HL-60/S4 treated with retinoic acid at 250 ng/mL for 4 days and 3 days (cell line): ENCODE measurements around the gene OR1K1.

Experiments
- in situ Hi-C: fragments of 300-500 bp; cut with MboI; formaldehyde crosslinking; loops from 2 replicates; pipeline ENCODE4 v1.7.0; 2022; ENCODE audit warnings: low sequenced_read_pairs

Gene OR1K1, protein sequence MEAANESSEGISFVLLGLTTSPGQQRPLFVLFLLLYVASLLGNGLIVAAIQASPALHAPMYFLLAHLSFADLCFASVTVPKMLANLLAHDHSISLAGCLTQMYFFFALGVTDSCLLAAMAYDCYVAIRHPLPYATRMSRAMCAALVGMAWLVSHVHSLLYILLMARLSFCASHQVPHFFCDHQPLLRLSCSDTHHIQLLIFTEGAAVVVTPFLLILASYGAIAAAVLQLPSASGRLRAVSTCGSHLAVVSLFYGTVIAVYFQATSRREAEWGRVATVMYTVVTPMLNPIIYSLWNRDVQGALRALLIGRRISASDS

DNA sequence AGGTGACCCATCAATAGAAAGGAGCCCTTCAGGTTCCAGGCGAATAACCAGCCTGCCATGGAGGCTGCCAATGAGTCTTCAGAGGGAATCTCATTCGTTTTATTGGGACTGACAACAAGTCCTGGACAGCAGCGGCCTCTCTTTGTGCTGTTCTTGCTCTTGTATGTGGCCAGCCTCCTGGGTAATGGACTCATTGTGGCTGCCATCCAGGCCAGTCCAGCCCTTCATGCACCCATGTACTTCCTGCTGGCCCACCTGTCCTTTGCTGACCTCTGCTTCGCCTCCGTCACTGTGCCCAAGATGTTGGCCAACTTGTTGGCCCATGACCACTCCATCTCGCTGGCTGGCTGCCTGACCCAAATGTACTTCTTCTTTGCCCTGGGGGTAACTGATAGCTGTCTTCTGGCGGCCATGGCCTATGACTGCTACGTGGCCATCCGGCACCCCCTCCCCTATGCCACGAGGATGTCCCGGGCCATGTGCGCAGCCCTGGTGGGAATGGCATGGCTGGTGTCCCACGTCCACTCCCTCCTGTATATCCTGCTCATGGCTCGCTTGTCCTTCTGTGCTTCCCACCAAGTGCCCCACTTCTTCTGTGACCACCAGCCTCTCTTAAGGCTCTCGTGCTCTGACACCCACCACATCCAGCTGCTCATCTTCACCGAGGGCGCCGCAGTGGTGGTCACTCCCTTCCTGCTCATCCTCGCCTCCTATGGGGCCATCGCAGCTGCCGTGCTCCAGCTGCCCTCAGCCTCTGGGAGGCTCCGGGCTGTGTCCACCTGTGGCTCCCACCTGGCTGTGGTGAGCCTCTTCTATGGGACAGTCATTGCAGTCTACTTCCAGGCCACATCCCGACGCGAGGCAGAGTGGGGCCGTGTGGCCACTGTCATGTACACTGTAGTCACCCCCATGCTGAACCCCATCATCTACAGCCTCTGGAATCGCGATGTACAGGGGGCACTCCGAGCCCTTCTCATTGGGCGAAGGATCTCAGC is at the start of gene OR1K1:
TSS of gene OR1K1 (plus strand) at position 58 of the 995 bp plus-strand sequence. CDS start at position 58, 0 bp downstream.
- in situ Hi-C loops = loop anchor here (25.0 kb wide), 1 partner anchor 688 kb away; no protein-coding TSS in a partner anchor

DNA sequence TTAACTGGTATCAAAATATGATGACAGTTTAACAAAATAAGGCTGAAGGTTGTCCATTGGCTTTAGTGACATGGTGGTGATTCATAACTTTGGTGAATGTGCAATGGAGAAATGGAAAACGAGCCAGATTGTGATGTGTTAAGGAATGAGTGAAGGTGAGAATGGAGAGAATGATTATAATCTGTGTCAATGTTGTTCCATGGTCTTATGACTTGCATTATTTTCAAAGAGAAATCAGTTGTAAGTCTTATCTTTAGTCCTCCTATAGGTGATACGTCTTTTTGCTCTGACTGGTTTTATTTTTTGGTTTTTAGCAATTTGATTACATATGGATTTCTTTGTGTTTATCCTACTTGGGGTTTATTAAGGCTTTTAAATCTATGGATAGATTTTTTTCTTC is 45.1 kb upstream of the OR1K1 start:
- in situ Hi-C loops = no loop called here

DNA sequence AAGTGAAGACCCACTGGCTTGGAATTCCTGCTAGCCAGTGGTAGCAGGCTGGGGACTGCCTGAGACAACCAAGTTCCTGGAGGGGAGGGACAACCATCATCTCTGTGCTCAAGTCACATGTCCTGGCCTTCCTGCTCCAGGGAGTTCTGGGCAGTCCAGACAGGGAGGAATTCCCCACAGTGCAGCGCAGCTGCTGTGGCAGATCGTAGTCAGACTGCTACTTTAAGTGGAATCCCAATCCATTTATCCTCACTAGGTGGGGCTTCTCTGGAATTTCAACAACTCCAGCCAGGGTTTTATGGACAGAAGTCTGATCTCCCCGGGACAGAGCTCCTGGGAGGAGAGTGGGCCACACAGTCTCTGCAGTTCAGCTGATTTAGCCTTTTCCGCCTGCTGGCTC is 32.1 kb upstream of the OR1K1 start:
- in situ Hi-C loops = no loop called here

DNA sequence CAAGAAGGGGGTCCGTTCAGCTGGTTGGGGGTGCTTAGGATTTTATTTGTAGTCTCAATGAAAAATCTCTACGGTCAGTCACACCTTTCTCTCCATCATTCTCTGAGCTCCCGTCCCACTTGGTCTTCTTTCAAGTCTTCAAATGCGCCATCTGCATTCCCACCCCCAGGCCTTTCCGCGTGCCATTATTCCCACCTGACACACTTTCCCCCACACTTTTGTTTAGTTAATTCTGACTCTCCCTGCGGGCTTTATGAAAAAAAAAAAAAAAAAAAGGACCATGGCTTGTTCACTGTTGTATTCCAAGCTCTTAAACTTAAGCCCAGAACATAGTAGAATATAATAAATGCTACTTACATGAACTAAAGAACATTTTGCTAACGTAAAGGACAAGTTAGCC is 22.9 kb upstream of the OR1K1 start:
- in situ Hi-C loops = no loop called here

DNA sequence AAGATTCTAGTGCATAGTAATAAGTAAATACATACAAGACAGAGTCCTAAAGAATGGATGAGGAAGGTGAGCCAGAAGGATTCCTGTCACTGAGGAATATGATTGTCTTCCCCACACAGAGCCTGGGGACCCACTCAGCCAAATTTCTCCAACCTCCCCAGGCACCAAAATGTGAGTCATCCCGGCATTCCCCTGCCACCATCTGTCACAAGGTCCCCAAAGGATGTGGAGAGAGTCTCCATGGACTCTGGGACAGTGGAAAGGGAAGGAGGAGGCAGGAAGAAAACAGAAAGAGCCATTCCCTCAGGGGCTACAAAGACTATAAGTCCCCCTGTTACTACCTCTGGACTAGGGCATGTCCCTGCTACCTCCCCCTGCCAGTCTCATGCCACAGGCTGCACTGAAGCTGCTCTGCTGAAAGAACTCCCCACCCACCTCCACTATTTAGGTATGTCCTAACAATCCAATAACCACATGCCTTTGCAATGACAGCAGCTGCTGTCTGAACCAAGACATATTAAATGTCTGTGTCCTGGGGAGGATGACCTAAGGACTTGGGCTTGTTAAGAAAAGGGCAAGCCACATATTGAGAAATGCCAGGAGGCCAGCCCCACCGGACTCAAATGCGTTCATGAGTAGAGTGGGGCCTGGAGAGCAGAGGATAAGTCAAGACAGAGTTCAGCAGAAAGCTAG is 21.8 kb upstream of the OR1K1 start:
- in situ Hi-C loops = no loop called here

DNA sequence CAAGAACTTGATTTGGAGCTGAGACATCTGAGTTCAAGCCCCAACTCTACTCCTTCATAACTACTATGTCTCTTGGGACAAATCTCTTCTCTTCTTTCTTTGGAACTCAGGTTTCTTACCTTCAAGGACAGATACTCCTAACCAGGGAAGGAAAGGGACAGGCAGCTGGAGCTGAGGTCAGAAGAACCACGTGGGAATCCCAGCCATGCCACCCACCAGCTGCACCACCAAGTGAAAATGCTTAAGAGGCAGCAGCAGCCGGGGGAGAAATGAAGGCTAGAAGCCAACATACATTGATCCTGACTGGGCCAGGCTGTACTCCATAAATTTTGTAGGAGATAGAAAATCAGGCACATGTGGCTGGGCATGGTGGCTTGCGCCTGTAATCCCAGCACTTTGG is 20.7 kb upstream of the OR1K1 start:
- in situ Hi-C loops = no loop called here

DNA sequence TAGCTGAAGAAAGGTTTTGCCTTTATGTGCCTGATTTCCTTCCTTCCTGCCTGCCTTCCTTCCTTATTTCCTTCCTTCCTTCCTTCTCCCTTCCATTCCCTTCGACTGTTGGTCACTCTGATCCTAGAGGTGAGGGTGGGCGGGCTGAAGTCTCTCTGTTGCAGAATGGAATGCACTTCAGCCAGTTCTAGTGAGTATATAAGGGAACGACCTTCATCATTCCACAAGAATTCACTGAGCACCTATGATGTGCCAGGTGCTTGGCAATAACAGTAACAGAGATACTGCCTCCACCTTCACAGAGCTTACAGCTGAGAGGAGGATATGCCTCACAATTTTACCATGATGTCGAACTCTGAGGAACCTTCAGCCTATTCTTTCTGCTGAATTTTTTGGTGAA is 19.9 kb upstream of the OR1K1 start:
- in situ Hi-C loops = no loop called here

DNA sequence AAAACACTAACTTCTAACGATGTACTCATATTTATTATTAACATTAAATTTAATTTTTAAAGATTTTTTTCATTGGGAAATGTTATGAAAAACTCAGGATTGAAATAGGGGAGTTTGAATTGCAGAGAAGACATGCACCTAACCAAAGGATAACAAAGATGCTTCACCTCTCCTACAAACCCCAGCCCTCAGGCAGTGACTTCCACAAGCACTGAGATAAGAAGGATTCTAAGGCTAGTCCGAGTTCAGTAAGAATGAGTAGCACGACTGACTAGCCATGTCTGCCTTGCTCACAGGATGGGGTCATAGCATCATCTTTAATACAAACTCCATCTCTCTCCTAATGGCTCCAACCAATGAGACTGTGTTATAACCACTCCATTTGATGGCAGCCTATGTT is 18.3 kb upstream of the OR1K1 start:
- in situ Hi-C loops = no loop called here

DNA sequence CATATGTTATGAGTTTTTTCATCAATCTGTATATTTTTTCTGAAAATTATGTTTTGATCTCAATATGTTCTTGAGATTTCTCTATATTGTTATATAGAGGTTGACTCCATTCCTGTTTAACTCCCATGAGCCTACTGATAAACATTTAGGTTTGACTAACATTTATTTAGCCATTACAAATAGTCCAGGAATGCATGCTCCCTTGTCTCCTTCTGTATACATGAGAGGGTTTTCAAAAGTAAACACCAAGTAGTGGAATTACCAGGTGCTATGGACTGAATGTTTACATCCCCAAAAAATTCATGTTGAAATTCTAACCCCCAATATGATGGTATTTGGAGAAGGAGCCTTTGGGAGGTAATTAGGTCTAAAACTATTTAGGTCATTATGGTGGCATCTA is 14.7 kb upstream of the OR1K1 start:
- in situ Hi-C loops = no loop called here

DNA sequence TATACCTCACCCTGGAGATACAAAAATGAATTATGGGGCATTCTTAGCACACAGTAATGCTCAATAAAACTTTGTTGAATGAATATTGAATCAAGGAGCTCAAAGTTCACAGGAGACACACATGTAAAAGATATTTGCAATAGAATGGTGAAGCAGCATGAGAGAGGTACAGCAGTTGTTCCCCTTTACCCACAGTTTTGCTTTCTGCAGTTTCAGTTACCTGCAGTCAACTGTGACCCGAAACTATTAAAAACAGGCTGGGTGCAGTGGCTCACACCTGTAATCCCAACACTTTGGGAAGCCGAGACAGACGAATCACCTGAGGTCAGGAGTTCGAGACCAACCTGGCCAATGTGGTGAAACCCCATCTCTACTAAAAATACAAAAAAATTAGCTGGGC is 13.6 kb upstream of the OR1K1 start:
- in situ Hi-C loops = no loop called here

DNA sequence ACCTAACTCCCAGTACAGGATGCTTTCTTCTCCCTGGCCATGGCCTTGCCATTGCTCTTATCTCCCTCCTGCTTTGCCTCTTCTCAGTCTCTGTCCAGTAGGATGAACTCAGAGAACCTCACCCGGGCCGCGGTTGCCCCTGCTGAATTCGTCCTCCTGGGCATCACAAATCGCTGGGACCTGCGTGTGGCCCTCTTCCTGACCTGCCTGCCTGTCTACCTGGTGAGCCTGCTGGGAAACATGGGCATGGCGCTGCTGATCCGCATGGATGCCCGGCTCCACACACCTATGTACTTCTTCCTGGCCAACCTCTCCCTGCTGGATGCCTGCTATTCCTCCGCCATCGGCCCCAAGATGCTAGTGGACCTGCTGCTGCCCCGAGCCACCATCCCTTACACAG is 11.1 kb upstream of the OR1K1 start, which contains the start of gene OR5C1:
TSS of gene OR5C1 (plus strand) at position 103 of the 400 bp plus-strand sequence. CDS start at position 103, 0 bp downstream.
- in situ Hi-C loops = no loop called here

DNA sequence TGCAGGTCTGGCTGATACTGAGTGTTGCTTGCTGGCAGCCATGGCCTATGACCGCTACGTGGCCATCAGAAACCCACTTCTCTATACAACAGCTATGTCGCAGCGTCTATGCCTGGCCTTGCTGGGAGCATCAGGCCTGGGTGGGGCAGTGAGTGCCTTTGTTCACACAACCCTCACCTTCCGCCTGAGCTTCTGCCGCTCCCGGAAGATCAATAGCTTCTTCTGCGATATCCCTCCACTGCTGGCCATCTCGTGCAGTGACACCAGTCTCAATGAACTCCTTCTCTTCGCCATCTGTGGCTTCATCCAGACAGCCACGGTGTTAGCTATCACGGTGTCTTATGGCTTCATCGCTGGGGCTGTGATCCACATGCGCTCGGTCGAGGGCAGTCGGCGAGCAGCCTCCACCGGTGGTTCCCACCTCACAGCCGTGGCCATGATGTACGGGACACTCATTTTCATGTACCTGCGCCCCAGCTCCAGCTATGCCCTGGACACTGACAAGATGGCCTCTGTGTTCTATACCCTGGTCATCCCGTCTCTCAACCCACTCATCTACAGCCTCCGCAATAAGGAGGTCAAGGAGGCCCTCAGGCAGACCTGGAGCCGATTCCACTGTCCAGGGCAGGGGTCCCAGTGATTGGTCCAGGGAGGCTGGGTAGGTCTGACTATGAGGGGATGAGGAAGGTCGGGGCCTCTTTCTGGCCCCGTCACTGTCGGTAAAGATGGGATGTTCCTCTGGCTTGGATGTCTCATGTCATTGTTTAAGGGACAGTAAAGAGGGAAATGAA is 10.5 kb upstream of the OR1K1 start:
- in situ Hi-C loops = no loop called here

DNA sequence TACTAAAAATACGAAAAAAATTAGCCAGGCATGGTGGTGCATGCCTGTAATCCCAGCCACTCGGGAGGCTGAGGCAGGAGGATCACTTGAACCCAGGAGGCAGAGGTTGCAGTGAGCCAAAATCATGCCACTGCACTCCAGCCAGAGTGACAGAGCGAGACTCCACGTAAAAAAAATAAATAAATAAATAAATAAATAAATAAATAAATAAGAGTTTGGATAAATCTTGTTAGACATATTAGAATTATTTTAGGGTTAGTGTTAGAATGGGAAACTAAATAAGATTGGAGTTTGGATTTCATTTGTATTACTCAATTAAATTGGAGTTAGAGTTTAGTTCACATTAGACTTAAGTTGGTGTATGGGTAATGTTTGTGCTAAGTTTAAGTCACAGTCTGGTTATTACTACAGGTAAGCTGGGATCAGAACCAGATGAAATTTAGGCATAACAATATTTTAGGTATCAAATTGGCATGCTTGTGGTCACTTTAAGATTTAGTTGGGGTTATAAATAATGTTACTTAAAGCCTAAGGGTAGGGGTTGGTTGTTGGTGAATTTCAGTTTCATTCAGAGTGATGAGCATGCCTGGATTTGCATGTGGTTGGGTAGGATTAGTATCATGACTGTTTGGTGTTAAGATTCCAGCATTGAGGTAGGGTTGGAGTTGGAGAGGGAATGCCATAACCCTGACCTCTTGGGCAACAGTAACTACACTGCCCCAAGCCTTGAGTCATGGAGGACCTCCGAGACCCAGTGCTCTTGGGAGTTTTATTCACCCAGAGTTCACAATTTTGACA is 7.9 kb upstream of the OR1K1 start:
- in situ Hi-C loops = no loop called here

DNA sequence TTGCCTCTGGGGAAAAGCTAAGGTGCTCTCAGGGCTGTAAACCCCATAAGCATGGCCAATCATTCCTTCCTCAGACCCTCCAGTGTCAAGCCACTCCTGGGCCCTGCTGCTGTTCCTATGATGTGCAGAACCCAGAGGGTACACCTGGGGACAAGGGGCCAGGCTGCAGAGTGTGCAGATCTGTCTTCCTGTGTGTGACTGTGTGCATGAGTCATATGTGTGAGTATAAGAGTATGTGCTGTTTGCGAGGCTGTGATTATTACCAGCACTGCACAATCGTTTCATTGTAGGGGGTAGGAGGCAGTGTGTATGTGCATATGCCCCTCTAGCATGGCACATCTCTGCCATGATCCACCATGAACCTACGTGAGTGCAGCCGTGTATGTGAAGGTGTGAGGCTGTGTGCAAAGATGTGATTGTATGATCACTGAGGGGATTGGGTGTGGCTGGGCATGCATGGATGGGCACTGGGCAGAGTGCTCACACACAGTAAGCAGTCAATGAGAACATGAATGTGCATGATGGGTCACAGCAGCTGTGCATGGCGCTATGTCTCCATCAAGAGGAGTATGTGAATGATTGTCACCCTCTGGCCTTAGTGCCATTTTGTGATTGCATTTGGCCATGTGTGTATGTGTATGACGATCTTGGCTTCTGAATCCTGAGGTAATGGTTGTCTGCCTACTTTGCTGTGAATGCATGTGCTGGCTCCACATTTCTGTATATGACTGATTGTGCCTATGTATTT is 2.4 kb upstream of the OR1K1 start:
- in situ Hi-C loops = no loop called here

DNA sequence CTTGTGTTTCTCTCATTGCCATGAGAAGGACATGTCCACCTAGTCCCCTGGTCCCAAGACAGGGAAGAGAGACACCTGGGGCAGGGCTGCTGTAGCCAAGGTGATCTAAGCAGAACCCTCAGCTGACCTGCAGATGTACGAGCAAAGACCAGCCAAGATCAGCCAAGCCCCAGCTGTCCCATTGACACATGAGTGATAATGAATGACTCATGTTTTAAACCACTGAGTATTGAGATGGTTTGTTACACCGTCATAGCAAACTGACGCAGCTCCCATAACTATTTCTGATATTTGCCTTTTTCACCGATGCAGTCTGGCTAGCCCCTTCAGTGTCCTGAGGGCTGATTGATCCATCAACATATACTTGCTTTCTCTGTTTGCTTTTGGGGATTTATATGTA is 6.7 kb downstream of the OR1K1 start:
- in situ Hi-C loops = loop anchor here (25.0 kb wide), 1 partner anchor 694 kb away; no protein-coding TSS in a partner anchor

DNA sequence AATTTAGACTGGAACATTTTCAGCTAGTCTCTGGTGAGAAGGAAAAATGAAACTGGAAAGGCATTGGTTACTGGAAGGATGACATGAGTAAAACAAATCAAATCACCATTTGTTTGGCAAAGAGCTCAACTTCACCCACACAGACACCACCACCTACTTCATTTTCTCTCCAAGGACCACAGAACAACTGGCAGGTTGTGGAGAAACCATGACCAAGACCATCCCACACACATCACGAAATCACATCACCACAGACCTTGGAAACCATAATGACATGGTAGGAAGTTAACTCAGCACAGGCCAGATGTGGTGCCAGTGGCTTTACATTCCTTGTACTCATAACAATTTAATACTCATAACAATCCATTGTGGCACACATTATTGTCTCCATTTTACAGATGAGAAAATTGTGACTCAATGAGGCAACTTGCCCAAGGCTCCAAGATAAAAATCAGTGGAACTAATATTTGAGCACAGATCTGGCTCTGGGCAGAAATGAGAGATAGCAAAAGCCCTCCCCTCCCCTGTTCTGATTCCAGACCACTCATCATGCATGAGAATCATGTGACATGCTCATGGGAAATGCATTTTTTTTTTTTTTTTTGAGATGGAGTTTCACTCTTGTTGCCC is 7.5 kb downstream of the OR1K1 start:
- in situ Hi-C loops = loop anchor here (25.0 kb wide), 1 partner anchor 695 kb away; no protein-coding TSS in a partner anchor

DNA sequence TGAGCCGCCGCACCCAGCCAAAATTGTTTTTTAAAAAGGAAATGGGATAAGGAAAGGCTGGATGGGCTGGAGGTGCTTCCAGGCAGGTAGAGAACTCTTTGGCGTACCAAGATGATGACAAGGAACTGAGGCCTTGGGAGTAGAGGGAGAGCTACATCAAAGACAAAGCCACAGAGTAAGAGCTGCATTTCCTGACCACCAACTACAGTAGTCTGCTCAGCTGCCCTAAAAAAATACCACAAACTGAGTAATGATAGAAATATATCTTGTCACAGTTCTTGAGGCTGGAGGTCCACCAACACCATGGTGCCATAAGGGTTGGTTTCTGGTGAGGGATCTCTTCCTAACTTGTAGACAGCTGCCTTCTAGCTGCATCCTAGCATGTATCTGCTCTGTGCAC is 8.2 kb downstream of the OR1K1 start:
- in situ Hi-C loops = loop anchor here (25.0 kb wide), 1 partner anchor 696 kb away; no protein-coding TSS in a partner anchor

DNA sequence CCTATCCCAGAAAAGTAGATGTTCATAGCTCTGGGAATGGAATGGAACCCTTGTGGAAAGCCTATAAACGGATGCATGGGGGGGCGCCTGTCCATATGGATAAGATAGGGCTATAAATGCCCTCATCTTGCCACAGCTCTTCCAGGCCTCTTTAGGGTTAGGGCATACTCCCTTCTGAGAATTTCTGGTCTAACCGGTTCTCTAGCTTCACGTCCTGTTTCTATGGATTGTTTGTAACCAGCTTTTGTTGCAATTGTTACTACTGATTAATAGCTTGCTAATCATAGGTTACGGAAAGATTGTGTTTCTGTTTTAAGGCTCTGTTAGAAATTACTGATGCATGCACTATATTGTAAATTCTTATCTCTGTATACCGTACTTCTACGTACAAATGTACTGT is 9.3 kb downstream of the OR1K1 start:
- in situ Hi-C loops = loop anchor here (25.0 kb wide), 1 partner anchor 697 kb away; no protein-coding TSS in a partner anchor
